Left ventricle myocardium superior (tissue), 1 donor: ENCODE data around the gene BSCL2. TPM values are rescaled to one million over a fixed set of nuclear protein-coding genes. Genes with fewer than 3 reads are reported as not detected.
"Not testable (repeated sequence)": the region's sequence is repeated elsewhere in the genome, so short reads cannot be mapped to it uniquely, and the experiment has no call there.

Source experiments
- ATAC-seq: fragments of 200-7000 bp; cut with Tn5 transposase; one replicate; pipeline ENCODE4 v1.9.1; 2020; ENCODE audit warnings: mild to moderate bottlenecking, moderate library complexity
- DNase-seq: peaks from one replicate; pipeline ENCODE4 v3.0.0-alpha.2; 2020
- intact Hi-C: fragments of 100-400 bp; cut with micrococcal nuclease; formaldehyde crosslinking; loops from one replicate; pipeline ENCODE4 v1.11.0; 2022
- total RNA-seq: library from RNA; stranded (reverse); fragmentation: NEBNext Ultra II Directional; extraction: Animal tissue kit (Norgen Biotek cat#: 25700); gene quantifications from one replicate; pipeline ENCODE4 v1.2.1, GENCODE V29; 2021
- donor health status: DM: no; HTN: yes; CAD: no; lungs with severe emphysema.

BSCL2 gene
- total RNA-seq, 1 donor from 2014 or later = 15.2 TPM

DNA sequence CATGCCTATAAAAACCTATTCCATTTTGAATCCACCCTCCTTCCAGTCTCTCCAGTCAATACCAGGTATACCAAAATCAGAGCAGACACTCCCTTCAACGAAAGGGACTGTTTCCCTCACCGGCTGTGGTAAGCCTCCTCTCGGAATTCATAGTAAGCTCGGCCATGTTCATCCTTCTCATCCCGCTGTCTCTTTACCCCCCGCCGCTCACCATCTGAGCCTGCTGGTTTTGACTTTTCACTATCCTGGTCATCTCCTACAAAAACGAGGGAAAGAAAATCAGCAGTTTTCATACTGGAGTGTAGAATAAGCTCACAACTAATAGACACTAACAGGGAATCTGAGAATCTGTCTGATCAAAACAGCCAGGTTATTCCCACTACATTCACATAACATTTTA is 16.9 kb upstream of the BSCL2 start:
- no peak for ATAC-seq
- no peak for DNase-seq
- intact Hi-C loops = no loop called here

GRCh38 chr11:62721994-62722393 is 14.8 kb upstream of the BSCL2 start:
- DNase-seq (no peak), ATAC-seq (no peak)
- intact Hi-C loops = no loop called here

- intact Hi-C loops = no loop called here
- DNase-seq = no peak
- no peak for ATAC-seq
Measured at GRCh38 chr11:62719302-62719978, 12.2 kb upstream of the BSCL2 start.

DNA sequence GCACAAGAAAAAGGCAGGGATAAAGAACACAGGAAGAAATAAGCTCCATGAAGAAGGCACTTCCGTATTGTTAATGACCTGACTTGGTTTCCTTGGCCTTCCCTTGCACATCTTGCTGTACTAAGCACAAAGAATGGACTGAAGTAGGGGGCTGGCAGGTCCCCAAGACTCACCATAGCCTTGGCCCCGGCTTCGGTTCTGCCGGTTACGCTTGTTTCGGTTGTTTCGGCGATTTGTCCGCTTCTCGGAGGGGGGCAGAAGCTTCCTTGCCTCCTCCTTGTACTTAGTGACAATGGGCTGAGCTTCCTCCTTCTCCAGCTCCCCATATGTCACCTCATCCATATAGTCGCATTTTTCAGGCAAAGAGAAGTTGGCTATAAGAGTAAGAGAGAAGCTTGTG is 9.6 kb upstream of the BSCL2 start:
- no peak for DNase-seq
- ATAC-seq = no peak

GRCh38 chr11:62716206-62716605 is 9.0 kb upstream of the BSCL2 start:
- DNase-seq (no peak), ATAC-seq (no peak)
- intact Hi-C loops = no loop called here

More for the DNA sequence above, 9.6 kb upstream of the BSCL2 start:
- intact Hi-C loops = no loop called here

- no peak for DNase-seq
- intact Hi-C loops = no loop called here
- ATAC-seq = no peak
Measured at GRCh38 chr11:62715150-62716130, 8.2 kb upstream of the BSCL2 start.

GRCh38 chr11:62713343-62713742 is 6.1 kb upstream of the BSCL2 start:
- DNase-seq (no peak), ATAC-seq (peak; percentile 13)
- intact Hi-C loops = no loop called here

DNA sequence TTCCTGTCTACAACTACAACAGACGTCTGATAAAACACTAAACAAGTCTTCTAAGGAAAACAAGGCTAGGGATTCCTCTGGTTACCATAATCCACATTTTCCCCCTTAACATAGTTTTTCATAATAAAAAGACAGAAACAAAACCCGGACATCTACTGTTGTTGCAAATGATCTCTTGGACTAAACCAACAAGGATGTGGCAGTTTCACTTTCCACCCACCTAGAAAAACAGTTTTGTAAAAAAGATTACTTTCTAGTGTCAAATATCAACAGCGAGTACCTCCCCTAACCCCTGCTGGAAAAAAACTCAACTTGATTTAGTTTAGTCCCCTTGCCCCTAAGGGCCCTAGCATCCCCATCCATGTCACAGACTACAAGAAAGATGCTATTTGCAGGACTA is 5.6 kb upstream of the BSCL2 start:
- ATAC-seq (no peak), DNase-seq (no peak)
- intact Hi-C loops = no loop called here

DNA sequence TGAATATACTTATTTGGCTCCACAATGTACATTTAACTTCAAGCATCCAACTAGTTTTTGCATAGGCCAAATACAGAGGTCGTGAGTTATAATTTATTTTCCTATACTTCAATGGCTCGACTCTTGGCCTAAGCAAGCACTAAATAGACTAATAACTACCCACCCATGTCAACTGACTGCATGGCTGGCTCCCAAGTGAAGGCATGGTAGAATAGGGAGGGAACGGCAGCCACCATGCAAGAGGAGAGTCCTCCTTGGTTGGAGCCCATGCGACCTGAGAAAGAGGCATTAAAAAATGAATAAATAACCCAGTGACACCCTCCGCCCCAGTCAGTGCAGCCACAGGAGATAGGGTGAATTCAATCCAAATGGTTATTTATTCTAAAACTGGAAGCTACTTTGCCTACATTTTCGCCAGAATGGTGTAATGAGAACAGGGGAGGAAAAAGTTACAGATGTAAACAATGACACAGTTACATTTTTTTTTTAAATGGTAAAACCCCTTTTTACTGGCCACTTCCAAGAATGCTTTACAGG is 5.1 kb upstream of the BSCL2 start:
- DNase-seq (no peak), ATAC-seq (no peak)
- intact Hi-C loops = no loop called here

GRCh38 chr11:62710001-62710345 is 2.7 kb upstream of the BSCL2 start:
- no peak for ATAC-seq
- no peak for DNase-seq
- intact Hi-C loops = no loop called here

DNA sequence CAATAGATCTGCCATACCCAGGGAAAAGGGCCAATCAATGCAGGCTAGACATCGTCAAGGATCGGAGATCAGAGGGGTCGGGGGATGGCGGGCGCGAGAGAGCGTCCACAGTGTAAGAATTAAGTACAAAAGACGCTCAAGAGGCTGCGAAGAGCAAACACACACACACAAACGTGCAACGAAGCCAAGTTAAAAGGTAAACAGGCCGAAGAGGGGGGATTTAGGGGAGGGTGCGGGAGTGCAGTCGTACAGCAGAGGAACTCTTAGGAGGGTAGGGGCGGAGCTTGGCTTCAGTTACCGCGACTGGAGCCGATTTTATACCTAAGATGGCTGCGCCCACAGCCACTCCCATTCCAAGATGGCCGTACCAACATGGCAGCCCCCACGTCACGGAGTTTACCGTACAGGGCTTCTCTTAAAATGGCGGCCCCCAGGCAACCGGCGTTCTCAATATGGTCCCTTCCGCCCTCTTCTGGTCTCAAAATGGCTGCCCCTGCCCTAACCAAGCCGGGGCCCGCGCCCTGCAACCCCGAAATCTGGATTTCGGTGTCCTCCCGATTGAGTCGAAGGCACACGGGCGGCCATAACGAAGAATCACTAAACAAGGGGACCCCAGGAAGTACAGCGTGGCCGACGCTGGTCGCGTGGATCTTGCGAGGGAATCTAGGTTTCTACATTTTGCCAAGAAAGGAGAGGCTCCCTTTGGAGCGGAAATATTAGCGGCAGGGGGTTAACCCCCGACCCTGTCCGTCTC is 2.2 kb upstream of the BSCL2 start:
- DNase-seq = peak; percentile 98
- intact Hi-C loops = no loop called here
- peak; percentile 81 for ATAC-seq

- intact Hi-C loops = no loop called here
- ATAC-seq = peak; percentile 1
Measured at GRCh38 chr11:62708793-62709192, 1.6 kb upstream of the BSCL2 start.

DNA sequence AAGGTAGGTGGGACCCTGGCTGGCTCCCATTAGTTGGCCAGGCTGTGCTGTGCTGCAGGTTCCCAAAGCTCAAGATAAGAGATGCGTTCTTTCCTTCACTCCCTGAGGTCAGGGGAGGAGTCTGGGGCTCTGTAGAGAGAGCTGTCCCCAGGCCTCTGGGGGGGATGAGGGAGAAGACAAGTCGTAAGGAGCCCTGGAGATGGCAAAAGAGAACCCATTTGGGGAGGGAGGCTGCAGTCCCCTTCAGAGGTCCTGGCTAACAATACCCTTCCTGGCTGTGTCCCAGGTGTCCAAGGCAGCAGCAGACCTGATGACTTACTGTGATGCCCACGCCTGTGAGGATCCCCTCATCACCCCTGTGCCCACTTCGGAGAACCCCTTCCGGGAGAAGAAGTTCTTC is 1.2 kb upstream of the BSCL2 start:
- DNase-seq (no peak), ATAC-seq (no peak)
- intact Hi-C loops = no loop called here

More at GRCh38 chr11:62708793-62709192, 1.6 kb upstream of the BSCL2 start:
- DNase-seq = no peak

DNA sequence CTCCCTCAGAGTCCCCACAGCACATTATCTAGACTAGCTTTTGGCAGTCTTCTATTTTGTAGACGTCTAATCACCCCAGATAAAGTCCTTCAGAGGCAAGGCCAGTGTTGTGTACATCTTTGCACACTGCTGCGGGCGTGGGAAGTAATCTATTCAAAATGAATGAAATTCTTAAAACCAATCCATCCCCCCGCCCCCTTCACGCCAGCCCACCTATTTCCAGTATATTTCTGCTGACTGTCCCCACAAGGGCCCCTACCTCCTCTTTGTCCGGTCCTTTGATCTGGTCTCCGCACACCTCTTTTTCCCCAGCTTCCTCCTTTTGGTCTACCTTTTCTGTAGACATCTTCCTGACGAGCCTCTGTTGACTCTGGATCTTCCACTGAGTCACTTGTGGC is 375 bp downstream of the BSCL2 start:
- intact Hi-C loops = no loop called here
- DNase-seq (no peak), ATAC-seq (no peak)

DNA sequence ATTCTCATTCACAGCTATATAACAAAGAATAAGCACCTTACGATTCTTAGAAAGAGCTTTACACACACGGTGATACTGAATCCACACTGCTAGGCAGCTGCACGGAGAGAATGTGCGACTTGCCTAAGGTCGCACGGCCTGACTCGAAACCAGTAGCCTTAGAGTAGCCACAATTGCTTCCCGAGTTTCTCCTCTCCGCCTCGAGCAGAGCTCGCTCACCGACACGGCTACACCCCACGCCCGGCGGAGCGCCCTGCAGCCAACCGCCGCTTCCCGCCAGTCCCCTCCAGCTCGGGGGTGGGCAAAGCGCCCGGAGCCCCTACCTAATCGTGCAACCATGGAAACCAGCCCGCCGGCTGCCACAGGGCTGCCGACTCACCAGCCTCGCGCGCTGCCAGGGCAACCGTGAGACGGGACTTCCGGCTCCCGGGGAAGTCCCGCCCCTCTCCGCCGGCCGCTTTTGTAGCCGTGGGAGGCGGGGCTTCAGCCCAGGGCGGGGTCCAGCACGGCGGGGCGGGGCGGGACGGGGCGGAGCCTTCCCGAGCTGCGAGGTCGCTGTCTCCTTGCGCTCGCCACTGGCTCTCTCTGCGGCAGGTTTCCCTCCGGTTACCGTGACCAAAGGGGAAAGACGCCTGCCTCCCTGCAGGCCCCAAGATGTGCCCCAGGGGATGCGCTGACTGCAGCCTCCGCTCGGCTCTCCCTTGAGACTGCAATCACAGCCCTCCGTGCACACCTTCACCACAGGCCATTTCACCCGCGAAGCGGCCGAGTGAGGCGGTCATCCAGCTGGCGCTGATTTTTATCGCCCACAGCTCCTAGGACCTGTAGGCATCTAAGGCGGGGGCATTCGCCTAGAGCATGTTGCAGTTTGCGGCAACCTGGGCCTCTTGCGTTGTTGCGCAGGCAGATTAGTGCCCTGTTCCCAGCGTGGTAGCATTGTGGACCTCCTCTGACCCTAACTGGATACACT is 1.1 kb downstream of the BSCL2 start:
- intact Hi-C loops = no loop called here
- ATAC-seq = peak; percentile 84
- peak; percentile 98 for DNase-seq

DNA sequence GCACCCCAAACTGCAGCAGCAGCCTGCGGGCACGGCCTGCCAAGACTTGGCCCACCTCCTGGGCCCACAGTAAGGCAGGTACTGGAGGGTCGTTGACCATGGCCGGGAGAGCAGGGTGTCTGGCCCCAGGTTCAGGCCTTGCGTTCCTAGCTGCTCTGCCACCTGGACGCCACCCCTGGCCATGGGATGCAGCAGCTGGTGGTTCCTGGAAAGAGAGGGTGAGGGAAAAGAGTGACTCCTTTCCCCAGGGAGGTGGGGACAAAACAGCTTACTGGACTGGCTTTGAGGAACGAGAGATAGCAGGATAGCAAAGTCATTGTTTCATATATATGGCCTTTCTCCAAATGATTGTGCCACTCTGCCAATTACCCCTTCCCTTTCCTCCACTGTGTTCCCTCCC is 1.8 kb downstream of the BSCL2 start:
- ATAC-seq = no peak

DNA sequence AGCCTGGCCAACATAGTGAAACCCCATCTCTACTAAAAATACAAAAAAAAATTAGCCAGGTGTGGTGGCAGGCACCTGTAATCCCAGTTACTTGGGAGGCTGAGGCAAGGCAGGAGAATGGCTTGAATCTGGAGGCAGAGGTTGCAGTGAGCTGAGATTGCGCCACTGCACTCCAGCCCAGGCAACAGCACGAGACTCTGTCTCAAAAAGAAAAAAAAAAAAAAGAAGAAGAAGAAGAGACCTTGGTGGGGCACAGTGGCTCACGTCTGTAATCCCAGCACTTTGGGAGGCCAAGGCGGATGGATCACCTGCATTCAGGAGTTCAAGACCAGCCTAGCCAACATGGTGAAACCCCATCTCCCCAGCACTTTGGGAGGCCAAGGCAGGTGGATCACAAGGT is 3.3 kb downstream of the BSCL2 start:
- ATAC-seq, DNase-seq, intact Hi-C loops: not testable (repeated sequence)

More for the DNA sequence above, 1.8 kb downstream of the BSCL2 start:
- no peak for DNase-seq
- intact Hi-C loops = no loop called here

- no peak for ATAC-seq
- no peak for DNase-seq
- intact Hi-C loops = no loop called here
Measured at GRCh38 chr11:62702246-62702645, 5.0 kb downstream of the BSCL2 start.
